ENCODE measurements around the gene MARK3. TPM values are rescaled to one million over a fixed set of nuclear protein-coding genes. Genes with fewer than 3 reads are reported as not detected.

MARK3 gene
- total RNA-seq, 1 experiment from 2014 or later = 72.5 TPM

GRCh38 chr14:103453791-103454190 lies 68.6 kb downstream of the MARK3 start (continued):
- TF ChIP-seq, protein P1, sequence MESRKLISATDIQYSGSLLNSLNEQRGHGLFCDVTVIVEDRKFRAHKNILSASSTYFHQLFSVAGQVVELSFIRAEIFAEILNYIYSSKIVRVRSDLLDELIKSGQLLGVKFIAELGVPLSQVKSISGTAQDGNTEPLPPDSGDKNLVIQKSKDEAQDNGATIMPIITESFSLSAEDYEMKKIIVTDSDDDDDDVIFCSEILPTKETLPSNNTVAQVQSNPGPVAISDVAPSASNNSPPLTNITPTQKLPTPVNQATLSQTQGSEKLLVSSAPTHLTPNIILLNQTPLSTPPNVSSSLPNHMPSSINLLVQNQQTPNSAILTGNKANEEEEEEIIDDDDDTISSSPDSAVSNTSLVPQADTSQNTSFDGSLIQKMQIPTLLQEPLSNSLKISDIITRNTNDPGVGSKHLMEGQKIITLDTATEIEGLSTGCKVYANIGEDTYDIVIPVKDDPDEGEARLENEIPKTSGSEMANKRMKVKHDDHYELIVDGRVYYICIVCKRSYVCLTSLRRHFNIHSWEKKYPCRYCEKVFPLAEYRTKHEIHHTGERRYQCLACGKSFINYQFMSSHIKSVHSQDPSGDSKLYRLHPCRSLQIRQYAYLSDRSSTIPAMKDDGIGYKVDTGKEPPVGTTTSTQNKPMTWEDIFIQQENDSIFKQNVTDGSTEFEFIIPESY (IDR thresholded peaks at IDR 0.05; ENCODE audit: extremely low read depth, insufficient replicate concordance, low read length) = no peak
- no peak for TF ChIP-seq ZFX (IDR thresholded peaks at IDR 0.05)
- no peak for TF ChIP-seq REST (IDR thresholded peaks at IDR 0.05; ENCODE audit: low read depth)

- Histone ChIP-seq H3K4me2 (ENCODE audit: low read length) (no peak overlapping the region), H2AFZ (ENCODE audit: low read depth, low read length, poor library complexity, severe bottlenecking) (no peak overlapping the region), H3K9me3 (ENCODE audit: control insufficient read depth in 1 of 2, insufficient read depth in 1 of 2, low read depth in 1 of 2, low read length in 2 of 2) (no peaks in the 10 kb centered on the region), H3K27ac (ENCODE audit: low read depth, low read length) (no peak overlapping the region), H3K9ac (ENCODE audit: low read length) (no peak overlapping the region), H3K79me2 (ENCODE audit: insufficient read depth, low read length) (peaks cover 33% of the 10 kb centered on the region), H3K4me1 (ENCODE audit: control insufficient read depth in 1 of 2, insufficient read depth in 2 of 2, low read length in 2 of 2) (peaks cover 0 to 4% of the 10 kb centered on the region in 2 experiments; a peak in 1 of 4 replicates), H3K36me3 (ENCODE audit: control insufficient read depth in 1 of 2, insufficient read depth in 2 of 2, low read length in 2 of 2) (peaks cover 2 to 3% of the 10 kb centered on the region in 2 experiments; a peak in 1 of 4 replicates), H4K20me1 (ENCODE audit: insufficient read depth) (no peaks in the 10 kb centered on the region), H3K9me2 (ENCODE audit: insufficient read depth) (no peaks in the 10 kb centered on the region), H3K4me3 (replicated peaks in 1 of 2; ENCODE audit: low read depth in 1 of 2, low read length in 2 of 2) (no peak overlapping the region), H3K27me3 (ENCODE audit: insufficient read depth, low read length) (no peaks in the 10 kb centered on the region)
- intact Hi-C loops (cut with micrococcal nuclease) = no loop called here
- TF ChIP-seq JUND (IDR thresholded peaks at IDR 0.05) (no peak), ZNF274 (IDR thresholded peaks at IDR 0.05; ENCODE audit: low read depth, low read length) (no peak), MAX (IDR thresholded peaks at IDR 0.05) (no peak), ATF3 (IDR thresholded peaks at IDR 0.05) (no peak)
- TF ChIP-seq, protein P1 (IDR thresholded peaks at IDR 0.05; ENCODE audit: extremely low read depth, insufficient replicate concordance, low read length) = no peak
- ChIA-PET CTCF (no interaction called here), RAD21 (ENCODE audit: low non-redundant PET in 1 of 2, low total read pairs in 2 of 2, uncharacterized antibody in 2 of 2, unreplicated experiment in 2 of 2) (no interaction called here), POLR2A (no interaction called here)
- BruUV-seq (replicated peaks) = no TSS peak
- DNase-seq (ENCODE audit: low read depth, low spot score) (no peak), ATAC-seq (no peak)
These were observed 71.1 kb downstream of the MARK3 start for GRCh38 chr14:103456167-103456835.
